DMS53 (cell line): ENCODE data around the gene CDH13.

Experiments used
- DNase-seq: peaks from one replicate; lab custom pipeline; 2025; lab: John Stamatoyannopoulos, UW

The CDH13 gene

GRCh38 chr16:83579436-83579835, 952.7 kb downstream of the CDH13 start:
- no peak for DNase-seq

- DNase-seq: peak; percentile 2
These were observed 954.3 kb downstream of the CDH13 start for GRCh38 chr16:83581082-83581481.

GRCh38 chr16:83581994-83582747, 955.4 kb downstream of the CDH13 start:
- DNase-seq: no peak

GRCh38 chr16:83586036-83586435, 959.3 kb downstream of the CDH13 start:
- no peak for DNase-seq

GRCh38 chr16:83586461-83587200, 959.9 kb downstream of the CDH13 start:
- DNase-seq: no peak

GRCh38 chr16:83587201-83587600, 960.4 kb downstream of the CDH13 start:
- DNase-seq: no peak

GRCh38 chr16:83588070-83588469, 961.3 kb downstream of the CDH13 start:
- DNase-seq: no peak

- no peak for DNase-seq
These were observed 962.8 kb downstream of the CDH13 start for GRCh38 chr16:83589576-83589975.

- DNase-seq: no peak
These were observed 966.0 kb downstream of the CDH13 start for GRCh38 chr16:83592778-83593177.

- peak; percentile 65 for DNase-seq
These were observed 973.2 kb downstream of the CDH13 start for GRCh38 chr16:83599789-83600462.

GRCh38 chr16:83602761-83603722, 976.3 kb downstream of the CDH13 start:
- no peak for DNase-seq

GRCh38 chr16:83603723-83604570, 977.2 kb downstream of the CDH13 start:
- DNase-seq: no peak

GRCh38 chr16:83606486-83607030, 979.8 kb downstream of the CDH13 start:
- DNase-seq: peak; percentile 71

GRCh38 chr16:83609178-83609577, 982.4 kb downstream of the CDH13 start:
- no peak for DNase-seq

- DNase-seq: peak; percentile 51
These were observed 988.6 kb downstream of the CDH13 start for GRCh38 chr16:83615141-83615952.

- DNase-seq: no peak
These were observed 989.2 kb downstream of the CDH13 start for GRCh38 chr16:83615953-83616350.

- peak; percentile 36 for DNase-seq
These were observed 992.8 kb downstream of the CDH13 start for GRCh38 chr16:83619381-83620150.

- DNase-seq: no peak
These were observed 995.2 kb downstream of the CDH13 start for GRCh38 chr16:83622010-83622409.
